NCI-H748 treated with DMSO at 0.1 percent for 48 hours (cell line): ENCODE measurements around the gene CPNE2.
"Not testable (repeated sequence)": the region's sequence is repeated elsewhere in the genome, so short reads cannot be mapped to it uniquely, and the experiment has no call there.

Experiments
- DNase-seq: peaks from one replicate; lab custom pipeline; 2025; lab: John Stamatoyannopoulos, UW

The CPNE2 gene

DNA sequence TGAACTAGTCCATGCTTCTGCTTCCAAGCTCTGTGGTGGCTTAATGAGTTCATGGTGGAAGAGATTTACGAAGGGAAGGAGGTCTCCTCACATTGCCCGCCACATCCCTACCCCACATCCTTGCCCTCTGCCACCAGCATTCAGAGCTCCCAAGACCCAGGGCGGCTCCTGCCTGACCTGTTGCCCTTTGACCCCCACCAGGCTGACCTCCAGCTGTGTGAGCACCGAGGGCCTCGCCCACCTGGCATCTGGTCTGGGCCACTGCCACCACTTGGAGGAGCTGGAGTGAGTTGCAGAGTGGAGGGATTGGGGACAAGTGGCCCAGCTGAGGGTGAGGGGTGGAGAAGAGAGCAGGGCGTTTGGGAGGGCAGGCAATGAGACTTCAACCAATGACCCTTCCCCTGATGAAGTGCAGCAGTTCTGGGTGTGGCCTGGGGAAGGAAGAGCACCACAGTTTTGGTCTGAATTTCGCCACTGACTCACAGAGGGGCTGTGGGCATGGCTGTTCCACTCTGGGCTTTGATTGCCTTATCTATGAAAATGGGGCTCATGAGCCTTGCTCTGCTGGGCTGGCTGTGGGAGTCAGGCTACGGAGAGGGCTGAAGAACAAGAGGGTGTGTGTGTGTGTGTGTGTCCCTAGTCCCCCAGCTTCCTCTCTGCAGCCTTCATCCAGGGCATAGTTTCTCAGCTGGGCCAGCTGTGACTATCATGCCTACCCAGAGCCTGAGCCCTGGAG, 22.6 kb upstream of the CPNE2 start:
- DNase-seq: no peak

DNA sequence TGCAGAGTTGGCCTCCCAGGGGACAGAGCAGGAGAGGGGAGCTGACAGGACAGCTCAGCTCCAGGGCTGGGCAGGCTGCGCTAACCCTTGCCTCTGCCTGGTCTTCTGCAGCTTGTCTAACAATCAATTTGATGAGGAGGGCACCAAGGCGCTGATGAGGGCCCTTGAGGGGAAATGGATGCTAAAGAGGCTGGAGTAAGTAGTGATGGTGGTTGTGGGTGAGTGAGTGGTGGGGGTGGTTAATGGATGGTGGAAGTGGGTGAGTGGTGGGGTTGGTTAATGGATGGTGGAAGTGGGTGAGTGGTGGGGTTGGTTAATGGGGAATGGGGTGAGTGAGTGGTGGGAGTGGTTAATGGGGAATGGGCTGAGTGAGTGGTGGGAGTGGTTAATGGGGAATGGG, 22.0 kb upstream of the CPNE2 start:
- DNase-seq: no peak

DNA sequence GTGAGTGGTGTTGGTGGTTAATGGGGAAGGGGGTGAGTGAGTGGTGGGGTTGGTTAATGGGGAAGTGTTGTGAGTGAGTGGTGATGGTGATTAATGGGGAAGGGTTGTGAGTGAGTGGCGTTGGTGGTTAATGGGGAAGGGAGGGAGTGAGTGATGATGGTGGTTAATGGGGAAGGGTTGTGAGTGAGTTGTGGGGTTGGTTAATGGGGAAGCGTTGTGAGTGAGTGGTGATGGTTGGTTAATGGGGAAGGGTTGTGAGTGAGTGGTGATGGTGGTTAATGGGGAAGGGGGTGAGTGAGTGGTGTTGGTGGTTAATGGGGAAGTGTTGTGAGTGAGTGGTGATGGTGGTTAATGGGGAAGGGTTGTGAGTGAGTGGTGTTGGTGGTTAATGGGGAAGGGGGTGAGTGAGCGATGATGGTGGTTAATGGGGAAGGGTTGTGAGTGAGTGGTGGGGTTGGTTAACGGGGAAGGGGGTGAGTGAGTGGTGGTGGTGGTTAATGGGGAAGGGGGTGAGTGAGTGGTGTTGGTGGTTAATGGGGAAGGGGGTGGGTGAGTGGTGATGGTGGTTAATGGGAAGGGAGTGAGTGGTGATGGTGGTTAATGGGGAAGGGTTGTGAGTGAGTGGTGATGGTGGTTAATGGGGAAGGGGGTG, 21.2 kb upstream of the CPNE2 start:
- DNase-seq: not testable (repeated sequence)

DNA sequence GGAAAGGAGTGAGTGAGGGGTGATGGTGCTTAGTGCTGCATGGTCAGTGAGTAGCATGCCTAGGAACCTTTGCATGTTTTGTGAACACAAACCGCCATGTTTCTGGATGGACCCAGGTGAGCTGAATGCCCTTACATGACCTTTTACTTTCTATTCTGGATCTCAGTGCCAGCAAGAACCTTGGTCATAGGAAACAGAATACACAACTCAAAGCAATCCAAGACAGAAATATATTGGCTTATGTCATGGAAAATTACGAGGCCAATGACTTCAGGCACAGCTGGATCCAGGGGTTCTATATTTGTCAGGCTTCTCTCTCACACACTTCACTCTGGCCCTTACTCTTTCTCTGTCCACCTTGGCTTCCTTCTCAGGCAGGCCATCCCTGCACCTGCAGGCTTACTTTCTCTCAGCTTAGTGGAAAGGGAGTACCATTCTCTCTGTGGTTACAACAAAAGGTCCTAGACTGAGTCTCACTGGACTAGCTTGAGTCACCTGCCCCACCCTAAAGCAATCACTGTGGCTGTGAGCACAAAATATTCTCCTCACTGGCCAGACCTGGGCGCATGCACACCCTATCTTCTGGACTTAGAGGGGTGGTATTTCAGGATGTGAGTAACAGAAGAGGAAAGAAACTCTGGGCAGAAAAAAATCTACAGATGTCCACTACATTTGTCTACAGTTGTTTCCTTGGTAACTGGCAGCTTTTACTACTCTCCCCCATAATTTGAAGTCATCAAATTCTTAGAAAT, 20.4 kb upstream of the CPNE2 start:
- no peak for DNase-seq

DNA sequence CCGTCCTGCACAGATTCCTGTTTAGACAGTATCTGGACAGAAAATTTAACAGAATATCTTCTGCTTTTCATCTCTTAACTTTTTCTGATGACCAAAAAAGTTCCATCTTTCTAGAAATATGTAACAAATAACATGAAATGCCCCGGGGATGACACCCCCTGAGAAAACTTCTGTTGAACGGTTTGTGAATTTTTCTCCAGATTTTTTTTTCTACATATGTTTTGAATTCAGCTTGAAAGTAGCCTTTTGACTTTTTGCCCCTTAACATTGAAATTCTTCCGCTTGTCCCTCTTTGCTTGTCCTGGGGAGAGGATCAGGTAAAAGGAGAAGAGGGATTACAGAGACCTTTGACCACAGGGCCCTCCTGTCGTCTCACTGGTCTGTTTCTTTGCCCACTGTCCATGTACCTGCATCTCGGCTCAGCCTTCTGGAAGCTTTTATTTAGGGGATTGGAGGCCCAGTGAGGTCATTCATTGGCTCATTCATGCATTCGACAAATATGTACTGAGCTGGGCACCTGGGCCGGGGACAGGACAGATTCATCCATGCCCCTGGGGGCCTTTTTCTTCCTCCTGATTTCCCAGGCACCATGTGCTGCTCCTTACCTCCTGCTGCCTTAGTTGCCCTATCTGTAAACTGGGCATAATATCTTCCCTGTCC, 19.6 kb upstream of the CPNE2 start:
- DNase-seq: no peak

DNA sequence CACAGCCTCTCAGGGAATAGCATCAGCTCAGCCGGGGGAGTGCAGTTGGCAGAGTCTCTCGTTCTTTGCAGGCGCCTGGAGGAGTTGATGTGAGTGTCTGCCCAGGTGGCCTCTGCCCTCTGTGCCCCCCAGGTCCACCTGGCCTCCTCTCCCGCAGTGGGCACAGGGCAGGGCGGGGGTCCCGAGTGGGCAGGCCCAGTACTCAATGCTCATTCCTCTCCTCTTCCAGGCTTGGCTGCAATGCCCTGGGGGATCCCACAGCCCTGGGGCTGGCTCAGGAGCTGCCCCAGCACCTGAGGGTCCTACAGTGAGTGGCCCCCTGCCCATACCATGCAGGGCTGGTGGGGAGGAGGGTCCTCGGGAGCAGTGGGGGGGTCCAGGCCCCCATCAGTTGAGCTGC, 14.7 kb upstream of the CPNE2 start:
- DNase-seq: no peak

DNA sequence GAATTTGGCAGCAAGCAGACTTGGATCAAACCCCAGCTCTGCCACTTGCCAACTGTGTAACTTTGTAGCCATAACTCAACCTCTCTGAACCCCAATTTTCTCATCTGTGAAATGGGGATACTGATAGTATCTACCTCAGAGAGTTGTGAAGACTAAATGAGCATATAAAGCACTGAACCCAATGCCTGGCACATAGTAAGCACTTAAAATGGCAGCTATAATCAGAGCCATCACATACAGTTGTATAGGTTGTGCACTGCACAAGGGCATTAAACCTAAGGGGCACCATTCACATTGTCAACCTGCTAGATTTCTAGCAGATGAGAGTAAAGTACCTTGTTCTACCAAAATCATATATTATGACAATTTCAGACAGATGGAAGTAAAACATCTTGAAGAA, 10.6 kb upstream of the CPNE2 start:
- DNase-seq: no peak

DNA sequence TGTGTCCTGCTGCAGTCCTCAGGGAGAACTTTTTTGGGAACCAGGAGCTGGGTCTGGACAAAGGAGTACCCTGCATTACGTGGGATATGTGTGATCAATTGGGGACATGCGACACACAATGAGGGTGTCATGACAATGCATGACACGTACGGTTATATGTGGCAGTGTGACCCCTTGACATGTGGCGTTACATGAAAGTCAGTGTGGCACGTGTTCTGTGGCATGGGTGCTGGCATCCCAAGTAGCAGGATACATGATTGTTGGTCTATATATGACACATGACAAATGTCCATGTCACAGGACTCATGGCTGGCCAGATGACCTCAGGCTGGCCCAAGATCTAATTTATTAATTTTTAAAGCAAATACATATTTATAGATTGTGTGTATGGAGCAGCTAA, 9.7 kb upstream of the CPNE2 start:
- no peak for DNase-seq

DNA sequence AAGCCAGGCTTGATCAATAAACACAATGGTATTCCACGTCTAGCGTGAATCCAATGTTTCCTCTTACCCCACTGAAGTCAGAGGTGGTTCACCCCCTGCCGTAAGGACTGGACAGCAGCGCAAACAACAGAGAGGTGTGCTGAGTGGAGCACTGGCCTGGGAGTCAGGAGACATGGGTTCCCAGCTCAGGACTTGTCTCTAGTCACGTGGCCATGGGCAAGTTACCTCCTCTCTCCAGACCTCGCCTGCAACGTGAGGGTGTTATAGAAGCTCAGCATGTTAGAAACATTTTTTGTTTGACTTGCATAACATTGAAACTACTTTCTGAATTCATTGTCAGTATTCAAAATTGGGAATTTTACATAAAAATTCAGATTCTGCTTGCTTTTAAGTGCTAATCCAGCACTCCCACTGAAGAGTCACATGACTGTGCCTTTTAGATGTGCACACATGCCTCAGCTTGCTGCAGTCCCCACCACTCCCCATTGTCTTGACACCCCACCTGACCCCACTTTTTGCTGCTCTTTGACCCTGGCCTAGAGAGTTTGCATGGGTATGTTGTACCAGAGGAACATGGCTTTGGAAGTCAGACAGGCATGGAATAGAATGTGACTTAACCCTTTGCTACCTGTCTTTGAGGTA, 8.8 kb upstream of the CPNE2 start:
- DNase-seq: no peak

DNA sequence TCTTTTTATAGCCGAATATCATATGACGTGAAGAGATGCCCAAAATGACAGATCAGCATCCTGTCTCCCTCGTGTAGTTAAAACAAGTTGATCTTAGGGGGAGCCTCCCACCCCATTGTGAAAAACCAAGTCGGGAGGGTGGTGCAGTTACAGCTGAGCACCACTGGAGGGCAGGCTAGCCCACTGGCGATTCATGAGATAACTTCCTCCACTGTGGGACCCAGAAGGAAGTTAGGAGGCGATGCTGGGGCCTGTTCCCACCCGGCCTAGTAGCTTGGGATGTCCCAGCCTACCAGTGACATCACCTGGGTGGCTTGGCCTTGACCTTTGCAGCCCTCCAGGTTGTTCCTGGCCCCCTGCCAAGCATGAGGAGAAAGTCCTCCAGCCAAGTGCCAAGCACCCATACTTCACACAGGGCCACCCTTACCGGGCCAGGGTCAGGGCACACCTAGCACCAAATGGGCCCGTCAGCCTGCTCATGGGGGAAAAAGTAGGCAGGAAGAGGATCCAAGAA, 8.1 kb upstream of the CPNE2 start:
- no peak for DNase-seq

DNA sequence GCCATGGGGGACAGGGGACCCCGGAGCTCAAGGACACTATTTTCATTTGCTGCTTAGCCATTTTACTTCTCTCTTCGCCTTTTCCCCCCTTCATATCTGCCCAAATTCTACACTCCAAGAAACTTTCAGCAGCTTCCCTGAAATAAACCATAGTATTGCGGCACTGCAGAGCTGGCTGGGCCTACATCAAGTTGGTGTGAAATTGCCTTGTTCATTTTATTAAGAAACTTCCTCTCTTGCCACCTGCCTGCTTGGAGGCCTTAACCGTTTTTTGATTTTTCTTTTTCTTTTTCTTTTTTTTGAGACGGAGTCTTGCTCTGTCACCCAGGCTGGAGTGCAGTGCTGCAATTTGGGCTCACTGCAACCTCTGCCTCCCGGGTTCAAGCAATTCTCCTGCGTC, 7.4 kb upstream of the CPNE2 start:
- DNase-seq: no peak

DNA sequence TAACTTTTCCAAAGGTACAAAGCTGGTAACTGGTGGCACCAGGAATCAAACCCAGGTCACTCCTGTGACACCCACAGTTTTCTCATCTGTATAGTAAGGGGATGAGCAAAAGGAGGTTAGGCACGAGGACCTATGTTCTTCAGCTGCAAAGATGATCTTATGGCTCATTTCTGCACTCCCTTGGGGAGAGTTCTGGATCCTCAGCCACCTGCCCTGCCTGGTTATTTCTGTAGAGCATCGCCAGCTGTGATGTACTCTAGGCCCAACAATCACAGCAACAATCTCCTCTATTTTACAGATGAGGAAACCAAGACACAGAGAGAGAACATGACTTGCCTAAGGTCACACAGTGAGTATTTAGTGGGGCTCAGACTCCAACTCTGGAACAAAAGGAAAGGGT, 5.4 kb upstream of the CPNE2 start:
- no peak for DNase-seq

DNA sequence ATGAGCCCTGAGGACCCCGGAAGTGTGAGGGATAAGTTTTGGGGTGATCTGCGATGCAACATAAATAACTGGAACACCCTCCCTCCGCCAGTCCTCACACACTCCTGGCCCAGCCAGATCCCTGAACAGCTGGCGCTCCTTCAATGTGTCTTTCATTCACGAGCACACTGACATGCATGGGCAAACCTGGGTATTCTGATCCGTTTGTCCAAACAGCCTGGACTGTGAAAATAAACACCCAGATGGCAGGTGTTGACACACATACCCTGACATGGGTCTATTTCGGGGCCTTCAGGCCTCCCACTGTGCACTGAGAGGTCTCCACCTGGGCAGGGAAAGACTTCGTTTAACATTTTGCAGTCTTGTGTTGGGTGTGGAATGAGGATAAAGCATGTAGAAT, 3.0 kb upstream of the CPNE2 start:
- no peak for DNase-seq

DNA sequence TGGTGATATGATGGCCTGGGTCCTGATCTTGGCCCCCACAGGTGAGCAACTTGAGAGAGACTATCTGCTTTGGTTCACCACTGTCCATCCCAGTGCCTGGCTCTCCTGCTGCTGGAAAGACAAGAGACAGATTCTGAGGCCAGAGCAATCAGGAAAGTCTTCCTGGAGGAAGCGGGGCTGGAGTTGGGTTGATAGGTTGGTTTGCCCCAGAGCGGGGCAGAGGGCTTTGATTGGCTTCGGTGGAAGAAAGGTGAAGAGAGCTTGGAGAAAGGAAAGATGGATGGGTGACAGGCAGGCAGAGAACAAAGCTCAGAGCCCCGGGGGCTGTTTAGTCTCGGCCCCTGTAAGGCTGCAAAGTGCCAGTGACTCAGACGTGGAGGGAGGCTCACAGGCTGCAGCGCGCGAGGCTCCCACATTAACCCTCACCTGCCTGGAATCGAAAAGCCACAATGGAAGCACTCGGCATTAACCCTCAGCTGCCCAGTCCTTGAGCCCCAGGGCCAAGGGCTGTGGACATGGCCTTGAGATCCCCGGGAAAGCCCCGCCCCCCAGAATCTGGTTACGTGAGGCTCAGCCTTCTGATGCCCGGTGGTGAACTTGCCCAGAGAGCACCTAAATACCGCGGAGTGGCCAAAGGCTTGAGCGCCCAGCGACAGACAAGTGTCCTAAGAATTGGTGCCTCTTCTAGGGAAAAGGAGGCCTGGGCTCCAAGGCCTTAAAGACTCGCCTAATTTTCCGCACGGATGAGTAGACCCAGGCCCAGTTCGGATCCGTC, 996 bp upstream of the CPNE2 start:
- no peak for DNase-seq

DNA sequence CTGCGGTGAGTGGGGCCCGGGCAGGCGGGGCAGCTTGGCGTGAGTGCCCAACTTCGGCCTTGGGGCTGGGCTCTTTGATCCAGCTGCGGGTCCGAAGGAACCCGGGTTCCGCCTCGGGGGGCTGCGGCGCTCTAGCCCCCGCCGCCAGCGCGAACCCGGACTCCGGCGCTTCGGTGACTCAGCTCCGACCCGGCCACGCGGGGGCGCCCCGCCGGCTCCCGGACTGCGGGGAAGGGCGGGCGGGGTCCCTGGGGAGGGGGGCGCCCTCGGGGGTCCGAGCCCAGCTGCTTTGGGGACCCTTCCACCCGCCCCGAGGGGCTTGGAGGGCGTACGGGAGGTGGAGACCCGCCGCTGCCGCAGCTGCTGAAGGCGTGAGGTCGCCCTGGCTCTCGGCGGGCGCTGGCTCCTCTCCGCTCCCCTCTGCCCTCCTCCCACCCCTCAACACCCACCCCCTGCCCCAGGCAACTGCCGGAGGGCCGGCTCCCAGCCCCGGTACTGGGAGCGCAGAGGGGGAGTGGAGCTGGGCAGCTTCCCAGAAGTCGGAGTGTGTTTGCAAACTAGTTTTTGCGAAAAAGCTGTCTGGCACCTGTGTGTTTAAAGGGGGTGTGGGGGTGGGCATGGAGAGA, 516 bp downstream of the CPNE2 start:
- no peak for DNase-seq

DNA sequence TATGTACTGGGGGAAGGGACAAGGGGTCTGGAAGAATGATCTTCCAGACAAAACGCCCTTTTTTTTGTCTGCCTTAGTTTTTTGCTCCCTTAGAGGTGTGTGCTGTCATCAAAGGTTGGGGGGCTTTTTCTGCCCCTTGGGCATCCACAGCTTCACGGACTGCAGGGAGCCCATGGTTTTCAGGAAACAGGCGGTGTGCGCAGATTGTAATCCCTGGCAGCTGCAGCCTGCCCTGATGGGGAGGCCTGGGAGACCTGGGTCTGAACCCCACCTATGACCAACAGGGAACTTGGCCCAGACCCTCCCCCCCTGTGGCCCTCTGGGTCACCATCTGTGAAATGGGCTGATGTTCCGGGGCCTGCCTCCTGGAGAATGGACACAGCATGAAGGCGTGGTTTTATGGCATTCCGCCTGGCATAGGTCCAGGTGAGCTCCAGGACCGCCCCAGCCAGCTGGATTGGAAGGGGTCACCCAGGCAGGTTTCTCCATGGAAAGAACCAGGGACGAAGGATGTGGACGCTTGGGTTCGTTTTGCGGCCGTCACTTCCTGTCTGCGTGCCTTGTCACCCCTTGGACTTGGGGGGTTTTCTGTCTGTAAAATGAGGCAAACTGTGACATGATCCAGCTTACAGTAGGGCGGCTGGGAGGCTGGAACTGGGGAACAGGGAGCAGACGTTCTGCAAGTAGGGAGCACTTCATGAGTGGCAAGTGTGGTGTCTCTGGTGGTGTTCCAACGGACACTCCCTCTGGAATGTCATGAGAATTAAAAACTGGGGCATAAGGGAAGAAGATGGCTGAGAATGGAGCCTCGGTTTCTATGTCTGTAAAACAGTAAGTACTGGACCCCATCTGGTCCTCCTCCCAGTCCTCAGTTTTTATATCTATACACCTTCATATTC, 1.5 kb downstream of the CPNE2 start:
- no peak for DNase-seq

DNA sequence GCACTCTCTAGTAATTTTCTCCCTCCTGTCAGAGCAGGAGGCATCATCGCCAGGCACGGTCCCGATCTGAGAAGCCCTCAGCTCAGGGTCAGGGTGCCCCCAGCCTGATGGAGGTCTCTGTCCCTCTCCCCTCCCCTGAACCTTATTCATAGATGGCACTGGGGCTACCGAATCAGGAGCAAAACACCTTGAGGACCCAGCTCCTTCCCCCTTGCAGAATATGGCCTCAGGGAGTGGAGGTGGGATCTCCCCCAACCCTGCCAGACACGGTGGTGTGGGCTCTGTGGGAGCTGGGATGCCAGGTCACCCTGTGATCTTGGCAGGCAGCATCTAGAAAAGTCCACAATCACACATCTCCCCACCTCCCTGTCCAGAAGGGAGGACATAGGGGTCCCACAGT, 2.5 kb downstream of the CPNE2 start:
- DNase-seq: no peak

DNA sequence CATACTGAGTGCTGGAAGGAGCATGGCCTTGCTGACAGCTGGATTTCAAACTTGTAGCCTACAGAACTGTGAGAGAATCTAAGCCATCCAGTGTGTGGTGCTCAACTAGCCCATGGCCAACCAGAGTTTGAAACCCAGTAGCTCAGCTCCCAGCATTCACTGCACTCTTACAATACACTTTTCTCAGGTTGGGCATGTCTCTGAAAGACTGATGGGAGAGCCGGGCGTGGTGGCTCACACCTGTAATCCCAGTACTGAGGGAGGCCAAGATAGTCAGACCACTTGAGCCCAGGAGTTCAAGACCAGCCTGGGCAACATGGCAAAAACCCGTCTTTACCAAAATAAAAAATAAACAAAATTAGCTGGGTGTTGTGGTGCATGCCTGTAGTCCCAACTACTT, 3.8 kb downstream of the CPNE2 start:
- no peak for DNase-seq

DNA sequence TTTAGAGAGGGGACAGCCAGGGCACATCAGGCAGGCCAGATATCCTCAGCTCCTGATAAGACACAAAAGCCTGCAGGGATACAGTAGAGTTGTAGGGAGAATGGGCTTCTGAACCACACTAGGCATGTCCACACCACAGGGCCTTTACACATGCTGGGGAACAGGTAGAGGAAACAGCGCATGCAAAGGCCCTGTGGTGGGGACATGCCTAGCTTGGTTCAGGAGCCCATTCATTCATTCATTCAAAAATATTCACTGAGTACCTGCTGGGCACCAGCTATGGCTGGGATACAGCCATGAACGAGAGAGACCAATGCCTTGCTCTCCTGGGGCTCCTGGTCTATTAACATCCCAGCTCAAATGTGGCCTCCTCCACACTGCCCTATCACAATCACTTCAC, 4.4 kb downstream of the CPNE2 start:
- no peak for DNase-seq
